HepG2 (cell line): Measurements from ENCODE around the gene ETV5. TPM values are rescaled to one million over a fixed set of nuclear protein-coding genes. Genes with fewer than 3 reads are reported as not detected.

Source experiments
- ASH2L ChIP-seq: fragments of 300-600, 200-600 bp; sonication (generic); IDR thresholded peaks from 2 replicates; pipeline ENCODE4 v1.7.0; 2017; ENCODE audit warnings: low read depth, mild to moderate bottlenecking, moderate library complexity, mixed read lengths, low read length; ENCODE audit not compliant: insufficient read length
- FUBP1 ChIP-seq: sonication (generic); formaldehyde crosslinking; IDR thresholded peaks from 2 replicates; pipeline ENCODE4 v1.5.1; 2020; ENCODE audit warnings: missing genetic modification reagents, mild to moderate bottlenecking, borderline replicate concordance
- GTF2F1 ChIP-seq: fragments of 150-350 bp; IDR thresholded peaks from 2 replicates; pipeline ENCODE4 v1.6.1; 2014; ENCODE audit warnings: low read length
- HNRNPK ChIP-seq: fragments of 200-400 bp; formaldehyde crosslinking; IDR thresholded peaks from 2 replicates; pipeline ENCODE4 v1.6.1; 2018; ENCODE audit warnings: low read length, low read depth, moderate library complexity, mild to moderate bottlenecking; ENCODE audit not compliant: poor library complexity, severe bottlenecking
- KLF11 ChIP-seq: IDR thresholded peaks from 2 replicates; pipeline ENCODE4 v1.6.1; 2016; ENCODE audit warnings: missing compliant biosample characterization
- MXI1 ChIP-seq: IDR thresholded peaks from 3 replicates; pipeline ENCODE4 v1.6.1; 2012; ENCODE audit warnings: low read depth, low read length, inconsistent platforms, borderline replicate concordance
- SNAPC5 ChIP-seq: sonication (generic); formaldehyde crosslinking; IDR thresholded peaks from 2 replicates; pipeline ENCODE4 v1.8.1; 2023; ENCODE audit warnings: mild to moderate bottlenecking, missing genetic modification reagents, borderline replicate concordance
- STAG1 ChIP-seq: sonication (generic); formaldehyde crosslinking; IDR thresholded peaks from 2 replicates; pipeline ENCODE4 v1.4.0; 2020; ENCODE audit warnings: missing genetic modification reagents
- SYNCRIP ChIP-seq: fragments of 200-400 bp; formaldehyde crosslinking; IDR thresholded peaks from 2 replicates; pipeline ENCODE4 v1.6.1; 2018; ENCODE audit warnings: mild to moderate bottlenecking, low read depth, low read length; ENCODE audit not compliant: insufficient read depth
- ZNF570 ChIP-seq: sonication (generic); formaldehyde crosslinking; IDR thresholded peaks from 2 replicates; pipeline ENCODE4 v1.4.0; 2020; ENCODE audit warnings: mild to moderate bottlenecking, missing genetic modification reagents, borderline replicate concordance
- ZSCAN20 ChIP-seq: sonication (generic); formaldehyde crosslinking; IDR thresholded peaks from 2 replicates; pipeline ENCODE4 v1.4.0; 2020; ENCODE audit warnings: missing genetic modification reagents, mild to moderate bottlenecking, borderline replicate concordance
- polyA plus RNA-seq, 8 experiments: library from polyadenylated mRNA; depleted of rRNA in 3 of 8; stranded (reverse) in 7 of 8; unstranded in 1 of 8; fragments of >200 nt; fragmentation: Illumina TruSeq in 4 of 8; extraction: Trizol in 4 of 8; gene quantifications; 2 replicates each; pipeline versions ENCODE4 v1.2.1 to v1.2.3, GENCODE V29; 2011 to 2016; ENCODE audit warnings: low read depth in 4 of 8, missing spikeins in 1 of 8, mixed read lengths in 1 of 8; ENCODE audit not compliant: insufficient read depth in 1 of 8
- total RNA-seq, 5 experiments: library from RNA; depleted of rRNA; stranded (reverse); fragments of >200 nt; fragmentation: Illumina TruSeq; extraction: Trizol; gene quantifications; 2 replicates each; pipeline ENCODE4 v1.2.3, GENCODE V29; 2016; ENCODE audit warnings: low read depth in 1 of 5
- TF ChIP-seq, protein P1 (sequence below): sonication (generic); formaldehyde crosslinking; IDR thresholded peaks from 2 replicates; pipeline ENCODE4 v1.9.0; 2021; ENCODE audit warnings: mild to moderate bottlenecking, missing genetic modification reagents
- TF ChIP-seq, protein P2 (sequence below): sonication (generic); formaldehyde crosslinking; IDR thresholded peaks from 2 replicates; pipeline ENCODE4 v1.8.0; 2022; ENCODE audit warnings: mild to moderate bottlenecking, missing genetic modification reagents, borderline replicate concordance
- TF ChIP-seq, protein P3 (sequence below): sonication (generic); formaldehyde crosslinking; IDR thresholded peaks from 2 replicates; pipeline ENCODE4 v1.4.0; 2020; ENCODE audit warnings: missing genetic modification reagents, borderline replicate concordance

Gene ETV5
- total and polyA plus RNA-seq, 2 of the 13 experiments (the other 11 are each of a cell fraction or from before 2014, with no cell fraction given): 52.9 to 57.2 TPM

GRCh38 chr3:186097663-186098451 lies 11.0 kb downstream of the ETV5 start (continued):
- TF ChIP-seq, protein P1, sequence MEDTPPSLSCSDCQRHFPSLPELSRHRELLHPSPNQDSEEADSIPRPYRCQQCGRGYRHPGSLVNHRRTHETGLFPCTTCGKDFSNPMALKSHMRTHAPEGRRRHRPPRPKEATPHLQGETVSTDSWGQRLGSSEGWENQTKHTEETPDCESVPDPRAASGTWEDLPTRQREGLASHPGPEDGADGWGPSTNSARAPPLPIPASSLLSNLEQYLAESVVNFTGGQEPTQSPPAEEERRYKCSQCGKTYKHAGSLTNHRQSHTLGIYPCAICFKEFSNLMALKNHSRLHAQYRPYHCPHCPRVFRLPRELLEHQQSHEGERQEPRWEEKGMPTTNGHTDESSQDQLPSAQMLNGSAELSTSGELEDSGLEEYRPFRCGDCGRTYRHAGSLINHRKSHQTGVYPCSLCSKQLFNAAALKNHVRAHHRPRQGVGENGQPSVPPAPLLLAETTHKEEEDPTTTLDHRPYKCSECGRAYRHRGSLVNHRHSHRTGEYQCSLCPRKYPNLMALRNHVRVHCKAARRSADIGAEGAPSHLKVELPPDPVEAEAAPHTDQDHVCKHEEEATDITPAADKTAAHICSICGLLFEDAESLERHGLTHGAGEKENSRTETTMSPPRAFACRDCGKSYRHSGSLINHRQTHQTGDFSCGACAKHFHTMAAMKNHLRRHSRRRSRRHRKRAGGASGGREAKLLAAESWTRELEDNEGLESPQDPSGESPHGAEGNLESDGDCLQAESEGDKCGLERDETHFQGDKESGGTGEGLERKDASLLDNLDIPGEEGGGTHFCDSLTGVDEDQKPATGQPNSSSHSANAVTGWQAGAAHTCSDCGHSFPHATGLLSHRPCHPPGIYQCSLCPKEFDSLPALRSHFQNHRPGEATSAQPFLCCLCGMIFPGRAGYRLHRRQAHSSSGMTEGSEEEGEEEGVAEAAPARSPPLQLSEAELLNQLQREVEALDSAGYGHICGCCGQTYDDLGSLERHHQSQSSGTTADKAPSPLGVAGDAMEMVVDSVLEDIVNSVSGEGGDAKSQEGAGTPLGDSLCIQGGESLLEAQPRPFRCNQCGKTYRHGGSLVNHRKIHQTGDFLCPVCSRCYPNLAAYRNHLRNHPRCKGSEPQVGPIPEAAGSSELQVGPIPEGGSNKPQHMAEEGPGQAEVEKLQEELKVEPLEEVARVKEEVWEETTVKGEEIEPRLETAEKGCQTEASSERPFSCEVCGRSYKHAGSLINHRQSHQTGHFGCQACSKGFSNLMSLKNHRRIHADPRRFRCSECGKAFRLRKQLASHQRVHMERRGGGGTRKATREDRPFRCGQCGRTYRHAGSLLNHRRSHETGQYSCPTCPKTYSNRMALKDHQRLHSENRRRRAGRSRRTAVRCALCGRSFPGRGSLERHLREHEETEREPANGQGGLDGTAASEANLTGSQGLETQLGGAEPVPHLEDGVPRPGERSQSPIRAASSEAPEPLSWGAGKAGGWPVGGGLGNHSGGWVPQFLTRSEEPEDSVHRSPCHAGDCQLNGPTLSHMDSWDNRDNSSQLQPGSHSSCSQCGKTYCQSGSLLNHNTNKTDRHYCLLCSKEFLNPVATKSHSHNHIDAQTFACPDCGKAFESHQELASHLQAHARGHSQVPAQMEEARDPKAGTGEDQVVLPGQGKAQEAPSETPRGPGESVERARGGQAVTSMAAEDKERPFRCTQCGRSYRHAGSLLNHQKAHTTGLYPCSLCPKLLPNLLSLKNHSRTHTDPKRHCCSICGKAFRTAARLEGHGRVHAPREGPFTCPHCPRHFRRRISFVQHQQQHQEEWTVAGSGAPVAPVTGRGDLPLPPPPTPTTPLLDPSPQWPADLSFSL (CRISPR knock-in tag): no peak
- no peak for TF ChIP-seq SYNCRIP
- TF ChIP-seq, protein P2, sequence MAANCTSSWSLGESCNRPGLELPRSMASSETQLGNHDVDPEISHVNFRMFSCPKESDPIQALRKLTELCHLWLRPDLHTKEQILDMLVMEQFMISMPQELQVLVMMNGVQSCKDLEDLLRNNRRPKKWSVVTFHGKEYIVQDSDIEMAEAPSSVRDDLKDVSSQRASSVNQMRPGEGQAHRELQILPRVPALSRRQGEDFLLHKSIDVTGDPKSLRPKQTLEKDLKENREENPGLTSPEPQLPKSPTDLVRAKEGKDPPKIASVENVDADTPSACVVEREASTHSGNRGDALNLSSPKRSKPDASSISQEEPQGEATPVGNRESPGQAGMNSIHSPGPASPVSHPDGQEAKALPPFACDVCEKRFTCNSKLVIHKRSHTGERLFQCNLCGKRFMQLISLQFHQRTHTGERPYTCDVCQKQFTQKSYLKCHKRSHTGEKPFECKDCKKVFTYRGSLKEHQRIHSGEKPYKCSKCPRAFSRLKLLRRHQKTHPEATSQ (CRISPR knock-in tag): no peak; the same call in 1 of the 2 replicates
- no peak for TF ChIP-seq ZNF570 (CRISPR knock-in tag)
- peak; percentile 62 for TF ChIP-seq ASH2L
- no peak for TF ChIP-seq HNRNPK
- 0 out of 2 replicates have a peak, but pooled peaks have one; percentile 26 for TF ChIP-seq ZSCAN20 (CRISPR knock-in tag)
- TF ChIP-seq FUBP1 (CRISPR knock-in tag): peak; percentile 74; the same call in 1 of the 2 replicates
- no peak for TF ChIP-seq SNAPC5
- no peak for TF ChIP-seq STAG1 (CRISPR knock-in tag)
- TF ChIP-seq GTF2F1: no peak
- peak; percentile 67; the same call in 1 of the 2 replicates for TF ChIP-seq KLF11 (CRISPR knock-in tag)
- TF ChIP-seq, protein P3, sequence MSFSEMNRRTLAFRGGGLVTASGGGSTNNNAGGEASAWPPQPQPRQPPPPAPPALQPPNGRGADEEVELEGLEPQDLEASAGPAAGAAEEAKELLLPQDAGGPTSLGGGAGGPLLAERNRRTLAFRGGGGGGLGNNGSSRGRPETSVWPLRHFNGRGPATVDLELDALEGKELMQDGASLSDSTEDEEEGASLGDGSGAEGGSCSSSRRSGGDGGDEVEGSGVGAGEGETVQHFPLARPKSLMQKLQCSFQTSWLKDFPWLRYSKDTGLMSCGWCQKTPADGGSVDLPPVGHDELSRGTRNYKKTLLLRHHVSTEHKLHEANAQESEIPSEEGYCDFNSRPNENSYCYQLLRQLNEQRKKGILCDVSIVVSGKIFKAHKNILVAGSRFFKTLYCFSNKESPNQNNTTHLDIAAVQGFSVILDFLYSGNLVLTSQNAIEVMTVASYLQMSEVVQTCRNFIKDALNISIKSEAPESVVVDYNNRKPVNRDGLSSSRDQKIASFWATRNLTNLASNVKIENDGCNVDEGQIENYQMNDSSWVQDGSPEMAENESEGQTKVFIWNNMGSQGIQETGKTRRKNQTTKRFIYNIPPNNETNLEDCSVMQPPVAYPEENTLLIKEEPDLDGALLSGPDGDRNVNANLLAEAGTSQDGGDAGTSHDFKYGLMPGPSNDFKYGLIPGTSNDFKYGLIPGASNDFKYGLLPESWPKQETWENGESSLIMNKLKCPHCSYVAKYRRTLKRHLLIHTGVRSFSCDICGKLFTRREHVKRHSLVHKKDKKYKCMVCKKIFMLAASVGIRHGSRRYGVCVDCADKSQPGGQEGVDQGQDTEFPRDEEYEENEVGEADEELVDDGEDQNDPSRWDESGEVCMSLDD (CRISPR knock-in tag): no peak
- TF ChIP-seq MXI1: peak; percentile 71; the same call in 1 of the 3 replicates
